GM12878 (cell line): ENCODE data around the gene BLACAT1. TPM values are rescaled to one million over a fixed set of nuclear protein-coding genes. Genes with fewer than 3 reads are reported as not detected.

Experiments
- BCLAF1 ChIP-seq: fragments of 450-650 bp; IDR thresholded peaks from 2 replicates; pipeline ENCODE4 v1.6.1; 2017; ENCODE audit warnings: antibody characterized with exemption, mild to moderate bottlenecking, moderate library complexity
- CREM ChIP-seq: IDR thresholded peaks from 2 replicates; pipeline ENCODE4 v1.6.1; 2014; ENCODE audit warnings: antibody characterized with exemption, low read depth
- E2F4 ChIP-seq: IDR thresholded peaks from 2 replicates; pipeline ENCODE4 v1.6.1; 2012; ENCODE audit warnings: low read depth, low read length, improper control_type of control experiment
- EED ChIP-seq: sonication (generic); IDR thresholded peaks from 2 replicates; pipeline ENCODE4 v1.6.1; 2016; ENCODE audit warnings: antibody characterized with exemption, low read depth
- HDAC6 ChIP-seq: fragments of 200-600 bp; sonication (generic); IDR thresholded peaks from one replicate; pipeline ENCODE4 v1.8.0; 2017; ENCODE audit warnings: antibody characterized with exemption; ENCODE audit not compliant: unreplicated experiment
- JUNB ChIP-seq: IDR thresholded peaks from 2 replicates; pipeline ENCODE4 v1.6.1; 2016; ENCODE audit warnings: antibody characterized with exemption, mild to moderate bottlenecking
- KDM1A ChIP-seq: fragments of 200-600 bp; sonication (generic); IDR thresholded peaks from 2 replicates; pipeline ENCODE4 v1.6.1; 2016; ENCODE audit warnings: borderline replicate concordance
- MEF2B ChIP-seq: fragments of 450-650 bp; IDR thresholded peaks from 2 replicates; pipeline ENCODE4 v1.6.1; 2018; ENCODE audit warnings: mild to moderate bottlenecking, moderate library complexity; ENCODE audit not compliant: partially characterized antibody, poor library complexity, severe bottlenecking
- MYC ChIP-seq: IDR thresholded peaks from 2 replicates; pipeline ENCODE4 v1.6.1; 2011; ENCODE audit warnings: mild to moderate bottlenecking, low read length, moderate library complexity, inconsistent platforms; ENCODE audit not compliant: insufficient read depth, insufficient replicate concordance, insufficient read length, severe bottlenecking
- NR2C2 ChIP-seq: IDR thresholded peaks from 2 replicates; pipeline ENCODE4 v1.6.1; 2011; ENCODE audit warnings: borderline replicate concordance, low read depth; ENCODE audit not compliant: control insufficient read depth, insufficient read length
- PAX8 ChIP-seq: fragments of 450-650 bp; IDR thresholded peaks from 2 replicates; pipeline ENCODE4 v1.6.1; 2017; ENCODE audit warnings: mild to moderate bottlenecking, moderate library complexity
- POLR2AphosphoS5 ChIP-seq: IDR thresholded peaks from 2 replicates; pipeline ENCODE4 v1.6.1; 2011; ENCODE audit warnings: mild to moderate bottlenecking, low read length, inconsistent platforms
- RB1 ChIP-seq: fragments of 450-650 bp; formaldehyde crosslinking; IDR thresholded peaks from 2 replicates; pipeline ENCODE4 v1.6.1; 2017; ENCODE audit warnings: mild to moderate bottlenecking, borderline replicate concordance
- RBBP5 ChIP-seq: fragments of 200-600 bp; sonication (generic); conservative IDR thresholded peaks from 2 replicates; pipeline ENCODE4 v1.6.1; 2016
- RELB ChIP-seq: fragments of 450-650 bp; IDR thresholded peaks from 2 replicates; pipeline ENCODE4 v1.6.1; 2017; ENCODE audit warnings: low read depth, mild to moderate bottlenecking, moderate library complexity
- REST ChIP-seq: IDR thresholded peaks from 2 replicates; pipeline ENCODE4 v1.6.1; 2012; ENCODE audit warnings: mild to moderate bottlenecking, low read depth, low read length
- TBL1XR1 ChIP-seq: IDR thresholded peaks from 2 replicates; pipeline ENCODE4 v1.6.1; 2012; ENCODE audit warnings: low read depth, low read length, improper control_type of control experiment
- TCF3 ChIP-seq: IDR thresholded peaks from 2 replicates; pipeline ENCODE4 v1.6.1; 2012; ENCODE audit warnings: low read depth, mild to moderate bottlenecking, low read length, borderline replicate concordance; ENCODE audit not compliant: insufficient read depth
- TCF7 ChIP-seq: IDR thresholded peaks from 2 replicates; pipeline ENCODE4 v1.6.1; 2014; ENCODE audit warnings: antibody characterized with exemption, borderline replicate concordance
- WRNIP1 ChIP-seq: IDR thresholded peaks from 2 replicates; pipeline ENCODE4 v1.6.1; 2011; ENCODE audit warnings: low read depth, low read length, improper control_type of control experiment, borderline replicate concordance
- ZBED1 ChIP-seq: IDR thresholded peaks from 2 replicates; pipeline ENCODE4 v1.6.1; 2016; ENCODE audit warnings: borderline replicate concordance
- ZNF622 ChIP-seq: fragments of 450-650 bp; IDR thresholded peaks from 2 replicates; pipeline ENCODE4 v1.6.1; 2017; ENCODE audit warnings: mild to moderate bottlenecking, inconsistent platforms
- ZZZ3 ChIP-seq: IDR thresholded peaks from 2 replicates; pipeline ENCODE4 v1.6.1; 2011; ENCODE audit warnings: low read depth; ENCODE audit not compliant: control insufficient read depth, insufficient read length
- polyA plus RNA-seq, 11 experiments: library from polyadenylated mRNA; depleted of rRNA in 4 of 11; unstranded in 6 of 11; stranded (reverse) in 5 of 11; fragments of >200 nt; fragmentation: Nextera tagmentation in 4 of 11; fragmentation: Illumina TruSeq in 1 of 11; extraction: Ambion mirVana in 4 of 11; extraction: Trizol in 1 of 11; gene quantifications; 1 replicate in 1 of 11; 2 replicates in 10 of 11; pipeline versions ENCODE4 v1.2.1 to v1.2.3, GENCODE V29; 2011 to 2016; ENCODE audit warnings: inconsistent platforms in 2 of 11, missing spikeins in 2 of 11, low read depth in 1 of 11
- total RNA-seq, 4 experiments: library from RNA; depleted of rRNA in 3 of 4; stranded (reverse); fragments of >200 nt in 3 of 4; fragmentation: Illumina TruSeq in 1 of 4; extraction: Trizol in 1 of 4; gene quantifications; 2 replicates each; pipeline versions ENCODE4 v1.2.1 to v1.2.3, GENCODE V29; 2013 to 2021

Gene BLACAT1
- total and polyA plus RNA-seq, 10 of the 15 experiments (the other 5 are each of a cell fraction or from before 2014, with no cell fraction given) = 0.04 to 1.6 (median 0.15) TPM; not detected in 1

GRCh38 chr1:205430696-205431305 lies 25.0 kb downstream of the BLACAT1 start (continued):
- no peak for TF ChIP-seq HDAC6
- no peak for TF ChIP-seq RB1
- peak; percentile 49 for TF ChIP-seq MEF2B
- no peak for TF ChIP-seq RBBP5
- no peak for TF ChIP-seq CREM
- TF ChIP-seq KDM1A = no peak
- TF ChIP-seq POLR2AphosphoS5 = no peak
- TF ChIP-seq EED = no peak
- TF ChIP-seq MYC = no peak
- TF ChIP-seq E2F4 = 0 out of 2 replicates have a peak, but pooled peaks have one; percentile 48
- TF ChIP-seq ZBED1 = no peak
- no peak for TF ChIP-seq NR2C2
- no peak for TF ChIP-seq TCF7
- TF ChIP-seq BCLAF1 = no peak
- no peak for TF ChIP-seq ZZZ3
- no peak for TF ChIP-seq JUNB
- no peak for TF ChIP-seq PAX8
- TF ChIP-seq TCF3 = no peak
- TF ChIP-seq ZNF622 = no peak
- no peak for TF ChIP-seq RELB
- TF ChIP-seq REST = no peak
- TF ChIP-seq TBL1XR1 = no peak
- no peak for TF ChIP-seq WRNIP1
